ENCODE measurements around the gene XXYLT1.
"Not testable (repeated sequence)": the region's sequence is repeated elsewhere in the genome, so short reads cannot be mapped to it uniquely, and the experiment has no call there.

Gene XXYLT1

DNA sequence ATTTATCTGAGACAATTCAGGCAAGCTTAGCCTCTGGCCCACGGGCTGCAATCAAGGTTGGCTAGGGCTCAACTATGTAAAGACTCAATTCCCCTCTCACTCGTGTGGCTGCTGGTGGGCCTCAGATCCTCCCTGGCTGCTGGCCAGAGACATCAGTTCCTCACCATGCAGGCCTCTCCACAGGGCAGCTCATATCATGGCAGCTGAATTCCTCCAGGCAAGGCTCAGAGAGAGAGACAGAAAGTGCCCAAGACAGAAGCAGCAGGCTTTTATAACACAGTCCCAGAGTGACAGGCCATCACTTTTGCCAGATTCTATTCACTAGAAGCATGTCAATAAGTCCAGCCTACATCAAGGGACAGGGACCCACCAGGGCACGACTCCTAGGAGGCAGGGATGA lies 63.2 kb downstream of the XXYLT1 start:
- DNase-seq (ENCODE audit: low spot score): no peak

DNA sequence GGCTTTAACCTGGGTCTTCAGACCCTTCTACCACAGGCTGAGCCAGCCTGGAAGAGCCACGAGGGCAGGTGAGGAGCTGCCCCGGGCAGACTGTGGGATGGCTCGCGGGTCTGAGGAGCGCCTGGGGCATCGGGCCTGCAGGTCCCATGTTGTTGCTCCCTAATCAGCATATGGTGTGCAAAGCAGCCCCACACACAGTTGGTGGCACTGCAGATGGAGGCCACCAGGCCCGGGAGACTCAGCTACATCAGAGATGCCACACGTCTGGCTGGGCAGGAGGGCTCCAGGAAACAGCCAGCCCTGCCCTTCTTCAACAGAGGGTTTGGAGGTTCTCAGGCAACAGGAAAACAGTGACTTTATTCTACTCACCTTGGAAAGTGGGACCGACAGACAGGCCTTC lies 63.9 kb downstream of the XXYLT1 start:
- no peak for DNase-seq (ENCODE audit: low spot score)

DNA sequence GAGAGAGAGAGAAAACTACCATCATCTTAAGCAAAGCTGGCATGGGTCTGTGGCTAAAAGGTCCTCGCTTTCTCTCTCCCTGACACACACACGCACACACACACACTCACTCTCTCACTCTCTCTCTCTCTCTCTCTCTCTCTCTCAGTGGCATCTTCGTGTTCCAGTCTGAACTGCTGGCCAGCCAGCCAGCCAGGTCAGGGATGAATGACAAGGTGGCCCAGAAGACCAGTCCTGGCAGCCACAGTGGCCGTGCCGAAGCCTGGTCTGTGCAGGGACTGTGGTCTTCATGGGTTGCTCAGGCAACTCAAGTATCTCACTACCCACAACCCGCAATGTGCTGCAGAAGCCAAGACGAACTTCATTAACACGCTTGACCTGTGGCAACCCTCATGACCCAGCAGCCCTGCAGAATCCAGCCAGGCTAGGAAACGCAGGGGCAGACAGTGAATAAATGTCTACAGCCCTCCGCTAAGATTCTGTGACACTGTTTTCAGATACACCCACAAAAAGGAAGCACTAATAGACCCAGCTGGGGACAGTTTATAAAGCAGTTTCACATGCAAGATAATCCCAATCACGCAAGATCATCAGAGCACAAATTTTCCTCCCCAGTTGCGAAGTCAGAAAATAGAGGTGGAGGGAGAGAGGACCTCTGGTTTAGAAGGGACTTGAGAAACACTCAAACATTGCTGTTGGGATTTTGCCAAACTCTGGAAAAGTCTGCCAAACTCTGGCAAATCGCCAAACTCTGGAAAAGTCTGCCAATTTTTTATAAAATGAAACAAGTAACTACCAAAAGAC lies 66.4 kb downstream of the XXYLT1 start:
- DNase-seq (ENCODE audit: low spot score): no peak

DNA sequence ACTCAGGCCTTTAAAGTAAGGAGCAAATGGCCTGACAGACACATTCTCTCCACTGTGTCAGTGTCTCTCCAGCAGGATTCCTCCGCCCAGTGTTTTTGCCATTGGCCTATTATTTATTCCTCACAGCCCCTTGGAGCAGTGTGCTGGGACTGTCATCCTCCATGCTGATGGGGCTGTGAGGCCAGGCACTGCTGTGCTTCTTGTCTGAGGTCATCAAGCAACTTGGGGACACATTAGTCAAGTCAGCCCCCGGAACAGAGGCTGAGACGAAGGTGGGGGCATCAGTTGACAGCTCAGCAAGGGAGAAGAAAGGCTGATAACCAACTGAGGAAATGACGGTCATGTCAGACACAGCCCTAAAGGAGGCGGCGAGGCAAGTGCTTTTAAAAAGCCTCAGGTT lies 67.4 kb downstream of the XXYLT1 start:
- DNase-seq (ENCODE audit: low spot score): no peak

DNA sequence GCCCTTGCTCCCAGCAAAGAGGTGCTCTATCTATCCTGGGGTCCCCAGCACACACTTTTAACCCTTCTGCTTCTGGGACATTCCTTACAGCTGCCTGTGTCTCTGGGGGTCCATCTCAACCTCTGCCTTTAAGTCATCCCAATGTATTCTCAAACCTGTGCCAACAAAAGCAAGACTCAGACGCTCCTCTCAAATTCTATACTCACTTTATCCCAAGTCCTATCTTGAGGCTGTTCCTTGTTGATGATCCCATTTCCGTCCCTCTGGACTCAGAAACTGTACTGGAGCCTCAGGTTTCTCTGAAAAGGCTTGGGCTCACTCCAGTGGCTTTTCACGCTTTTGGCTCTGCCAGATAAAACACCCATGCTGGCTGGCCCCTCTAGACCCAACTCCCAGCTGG lies 69.7 kb downstream of the XXYLT1 start:
- DNase-seq (ENCODE audit: low spot score): no peak

DNA sequence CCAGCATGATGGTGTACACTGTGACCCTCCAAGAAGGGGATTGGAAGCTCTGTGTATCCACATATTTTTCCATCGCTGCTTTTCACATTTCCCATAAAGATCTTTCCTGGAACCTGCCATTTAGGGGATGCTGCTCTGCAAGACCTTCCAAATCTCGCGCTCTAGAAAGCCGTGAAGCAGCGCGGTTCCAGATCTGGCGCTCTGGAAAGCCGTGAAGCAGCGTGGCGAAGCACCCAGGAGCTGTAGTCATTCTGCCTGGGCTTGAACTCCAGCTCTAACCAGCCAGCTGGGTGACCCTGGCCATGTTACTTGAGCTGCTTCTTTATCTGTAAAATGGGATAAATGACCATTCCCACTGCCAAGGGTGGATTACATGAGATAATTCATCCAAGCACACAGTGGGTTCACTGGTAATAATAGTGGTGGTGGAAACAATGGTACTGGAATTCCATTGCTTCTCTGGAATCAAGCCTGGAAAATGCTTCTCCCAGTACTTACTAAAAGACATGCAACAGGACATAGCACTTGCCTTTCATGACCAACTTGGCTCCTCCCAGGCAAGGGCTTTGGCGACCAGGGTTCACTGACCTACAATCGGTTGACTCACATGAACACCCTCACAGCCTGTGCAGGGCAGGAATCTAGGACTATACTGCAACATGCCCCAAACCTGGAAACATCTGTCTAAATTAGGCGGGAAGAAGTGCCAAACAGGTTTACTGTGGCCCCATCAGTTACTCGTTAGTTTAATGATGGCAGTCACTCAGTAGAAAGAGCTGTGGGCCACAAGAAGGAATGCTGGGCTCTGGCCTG lies 70.7 kb downstream of the XXYLT1 start:
- no peak for DNase-seq (ENCODE audit: low spot score)

DNA sequence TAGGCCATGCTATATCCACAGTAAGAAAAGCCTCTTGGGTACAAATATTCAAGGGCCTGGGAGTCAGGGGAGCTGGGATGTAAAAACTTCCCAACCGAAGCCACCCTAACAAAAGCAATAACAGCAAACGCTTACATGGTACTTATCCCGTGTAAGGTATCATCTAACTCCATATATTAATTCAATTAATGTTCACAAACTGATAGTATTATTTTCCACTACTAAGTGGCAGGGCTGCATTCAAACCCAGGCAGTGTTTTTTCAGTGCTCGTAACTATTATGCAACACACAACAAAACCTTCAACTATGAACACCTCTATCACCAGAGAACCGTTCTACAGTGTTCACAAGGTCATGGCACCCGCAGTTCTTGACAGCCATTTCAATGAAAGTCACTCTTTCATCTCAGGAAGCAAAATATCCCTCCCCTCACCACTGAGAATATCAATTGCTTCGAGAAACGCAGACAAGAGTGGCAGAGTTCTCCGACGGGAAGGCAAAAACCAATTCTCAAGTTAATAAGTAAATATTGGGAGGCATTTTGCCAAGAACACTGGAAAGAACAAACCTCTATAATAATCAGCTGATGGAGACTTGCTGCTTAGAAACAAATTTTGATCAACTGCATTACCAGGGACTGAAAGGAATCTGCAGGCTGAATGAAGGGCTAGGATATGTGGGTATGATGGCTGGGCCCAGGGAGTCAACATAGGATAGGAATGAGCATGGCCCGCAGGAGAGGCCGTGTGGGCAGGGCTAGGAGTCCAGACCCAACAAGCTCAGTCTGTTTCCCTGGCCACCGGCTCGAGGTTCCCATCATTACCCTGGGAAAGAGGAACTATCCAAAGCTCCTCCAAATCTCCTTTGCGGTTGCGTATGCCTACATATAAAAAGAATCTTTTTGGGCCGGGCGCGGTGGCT lies 72.3 kb downstream of the XXYLT1 start:
- DNase-seq (ENCODE audit: low spot score): no peak

DNA sequence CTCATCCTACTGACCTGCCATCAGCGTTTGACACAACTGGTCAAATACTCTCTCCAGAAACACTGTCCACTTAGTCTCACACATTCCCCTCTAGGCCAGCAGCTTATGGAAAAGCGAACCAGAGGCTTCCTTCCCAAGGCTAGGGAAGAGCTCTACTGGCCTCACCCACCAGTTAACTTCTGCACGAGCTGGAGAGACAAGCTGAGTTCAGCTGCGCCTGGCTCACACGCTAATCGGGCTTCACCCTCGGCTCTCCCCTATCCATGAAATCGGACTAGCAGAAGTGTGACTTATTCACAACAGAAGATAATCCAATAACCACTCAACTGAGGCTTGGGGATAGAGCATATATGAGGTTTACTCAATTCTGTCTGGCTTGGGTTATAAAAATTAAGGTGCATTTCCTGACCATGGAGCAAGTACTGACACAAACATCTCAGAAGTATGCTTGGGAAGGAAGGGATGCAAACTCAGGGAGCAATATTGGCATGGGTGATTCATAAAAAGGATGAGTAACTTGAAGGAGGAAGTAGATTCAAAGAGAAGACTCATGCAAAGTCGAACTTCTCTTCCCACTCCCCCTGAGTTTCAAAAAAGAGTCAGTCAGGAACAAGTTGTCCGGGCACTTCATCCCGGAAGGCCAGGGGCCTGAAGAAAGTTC lies 73.1 kb downstream of the XXYLT1 start:
- DNase-seq (ENCODE audit: low spot score): no peak

DNA sequence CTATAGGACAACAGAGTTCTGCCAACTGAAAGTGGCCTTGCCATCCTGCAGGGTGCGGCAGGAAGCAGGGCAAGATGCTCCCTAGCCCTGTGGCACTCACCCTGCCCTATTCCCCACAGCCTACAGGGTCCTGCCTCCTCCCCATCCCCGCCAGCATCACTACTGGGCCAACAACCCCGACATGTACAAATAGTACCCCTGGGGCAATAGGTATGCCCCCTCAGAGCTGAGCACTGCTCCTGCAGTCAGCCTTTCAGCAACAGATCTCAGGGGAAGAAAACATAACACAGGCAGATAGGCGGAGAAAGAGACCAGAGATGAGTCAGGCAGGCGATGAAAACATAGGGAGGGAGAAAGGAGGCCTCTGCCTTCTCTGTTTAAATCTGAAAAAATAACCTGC lies 74.7 kb downstream of the XXYLT1 start:
- DNase-seq (ENCODE audit: low spot score): no peak

DNA sequence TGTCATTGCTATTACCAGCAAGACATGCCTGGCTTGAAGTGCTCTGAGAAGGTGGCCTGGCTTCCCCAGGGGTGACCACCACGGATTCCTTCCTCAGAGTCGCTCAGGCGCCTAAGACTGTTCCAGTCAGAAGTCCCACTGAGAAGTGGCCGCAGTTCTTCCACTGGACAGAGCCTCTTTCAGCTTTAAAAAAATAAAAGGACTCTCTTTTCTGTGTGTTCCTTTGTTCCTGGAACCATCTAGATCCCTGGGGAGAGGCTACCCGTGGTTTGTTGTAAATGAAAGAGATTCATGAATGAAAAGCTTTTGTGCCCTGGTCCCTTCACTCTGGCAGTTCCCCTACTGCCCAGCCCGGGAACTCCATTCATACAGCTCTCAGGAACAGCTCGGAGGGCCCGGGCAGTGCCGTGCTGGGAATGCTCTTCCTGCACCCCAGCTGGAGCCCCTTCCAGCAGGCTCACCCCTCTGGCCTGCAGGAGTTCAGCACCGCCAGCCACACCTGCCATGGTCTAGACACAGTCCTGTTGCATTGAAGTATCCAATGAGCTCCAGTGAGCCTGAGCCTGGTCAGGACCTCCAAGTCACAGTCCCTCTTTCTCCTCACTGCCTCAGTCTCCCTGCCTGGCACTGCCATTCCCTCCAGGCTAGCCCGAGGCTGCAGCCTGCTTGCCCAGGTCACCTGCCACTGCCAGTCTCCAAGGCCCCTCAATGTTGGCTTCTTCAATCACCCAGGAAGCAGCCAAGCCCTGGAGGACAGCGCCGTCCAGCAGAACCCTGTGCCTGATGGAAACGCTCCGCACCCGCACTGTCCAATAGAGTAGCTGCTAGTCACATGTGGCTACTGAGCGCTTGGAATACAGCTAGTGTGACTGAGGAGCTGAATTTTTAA lies 75.4 kb downstream of the XXYLT1 start:
- DNase-seq (ENCODE audit: low spot score): no peak

DNA sequence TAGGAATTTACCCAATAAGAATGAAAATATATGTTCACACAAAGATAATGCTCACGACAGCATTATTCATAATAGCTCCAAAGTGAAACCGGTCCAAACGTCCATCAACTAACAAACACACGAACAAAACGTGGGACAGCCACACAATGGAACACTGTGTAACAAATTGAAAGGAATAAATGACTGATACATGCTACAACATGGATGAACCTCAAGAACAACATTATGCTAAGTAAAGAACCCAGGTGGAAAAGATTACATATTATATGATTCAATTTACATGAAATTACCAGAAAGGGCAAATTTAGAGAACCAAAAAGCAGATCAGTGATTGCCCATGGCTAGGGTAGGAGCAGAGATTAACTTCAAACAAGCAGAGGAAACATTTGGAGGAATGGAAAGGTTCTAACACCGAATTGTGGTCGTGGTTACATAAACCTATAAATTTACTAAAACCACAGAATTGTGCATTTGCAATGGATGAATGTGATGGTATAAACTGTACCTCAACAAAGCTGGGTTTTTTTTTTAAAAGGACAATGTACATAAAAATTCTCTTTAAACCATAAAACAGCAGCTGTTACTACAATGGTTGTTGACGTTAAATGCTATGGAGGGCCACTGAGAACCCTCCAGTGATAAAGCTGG lies 76.3 kb downstream of the XXYLT1 start:
- no peak for DNase-seq (ENCODE audit: low spot score)

DNA sequence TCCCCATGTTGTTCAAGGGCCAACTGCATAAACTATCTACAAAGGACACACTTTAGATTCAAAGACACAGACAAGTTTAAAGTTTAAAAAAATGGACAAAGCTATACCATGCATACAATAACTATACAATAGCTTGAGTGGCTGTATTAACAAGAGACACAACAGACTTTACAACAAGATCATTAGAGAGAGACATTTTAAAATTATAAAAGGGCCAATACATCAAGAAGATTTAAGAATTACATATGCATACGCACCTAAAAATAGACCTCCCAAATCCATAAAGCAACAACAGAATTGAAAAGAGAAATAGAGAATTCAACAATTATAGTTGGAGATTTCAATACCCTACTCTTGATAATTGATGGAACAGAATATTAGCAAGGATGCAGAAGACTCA lies 79.4 kb downstream of the XXYLT1 start:
- no peak for DNase-seq (ENCODE audit: low spot score)

DNA sequence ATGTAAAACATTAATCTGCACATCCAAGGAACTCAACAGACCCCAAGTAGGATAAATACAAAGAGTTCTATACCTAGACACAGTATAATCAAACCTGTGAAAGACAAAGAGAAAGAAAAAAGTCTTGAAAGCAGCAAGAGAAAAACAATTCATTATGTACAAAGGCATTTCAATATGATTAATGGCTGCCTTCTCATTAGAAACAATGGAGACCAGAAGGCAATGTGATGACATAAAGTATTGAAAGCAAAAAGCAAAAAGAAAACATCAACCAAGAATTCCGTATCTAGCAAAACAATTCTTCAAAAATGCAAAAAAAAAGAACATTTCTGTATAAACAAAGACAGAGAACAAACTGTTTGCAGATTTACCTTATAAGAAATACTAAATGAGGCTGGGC lies 81.1 kb downstream of the XXYLT1 start:
- DNase-seq (ENCODE audit: low spot score): no peak

DNA sequence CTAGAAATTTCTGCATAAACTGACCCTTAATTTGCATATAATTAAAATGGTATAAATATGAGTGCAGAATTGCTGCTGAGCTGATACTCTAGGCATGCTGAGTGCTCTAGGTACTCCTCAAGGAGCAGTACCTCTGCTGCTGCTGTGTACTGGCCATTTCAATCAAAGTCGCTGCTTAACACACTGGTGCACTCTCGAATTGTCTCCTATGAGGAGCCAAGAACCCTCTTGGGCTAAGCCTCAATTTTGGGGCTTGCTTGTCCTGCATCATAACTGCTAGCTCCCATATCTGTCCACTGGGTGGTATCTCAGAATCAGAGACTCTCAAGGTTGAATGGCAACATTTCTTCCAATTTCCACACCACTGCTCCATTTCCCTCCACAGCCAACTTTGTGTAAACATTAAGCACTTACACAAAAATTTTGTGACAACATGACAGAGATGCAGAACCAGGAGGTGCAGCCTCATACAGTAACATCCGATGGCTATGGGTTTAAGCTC lies 82.5 kb downstream of the XXYLT1 start:
- no peak for DNase-seq (ENCODE audit: low spot score)

DNA sequence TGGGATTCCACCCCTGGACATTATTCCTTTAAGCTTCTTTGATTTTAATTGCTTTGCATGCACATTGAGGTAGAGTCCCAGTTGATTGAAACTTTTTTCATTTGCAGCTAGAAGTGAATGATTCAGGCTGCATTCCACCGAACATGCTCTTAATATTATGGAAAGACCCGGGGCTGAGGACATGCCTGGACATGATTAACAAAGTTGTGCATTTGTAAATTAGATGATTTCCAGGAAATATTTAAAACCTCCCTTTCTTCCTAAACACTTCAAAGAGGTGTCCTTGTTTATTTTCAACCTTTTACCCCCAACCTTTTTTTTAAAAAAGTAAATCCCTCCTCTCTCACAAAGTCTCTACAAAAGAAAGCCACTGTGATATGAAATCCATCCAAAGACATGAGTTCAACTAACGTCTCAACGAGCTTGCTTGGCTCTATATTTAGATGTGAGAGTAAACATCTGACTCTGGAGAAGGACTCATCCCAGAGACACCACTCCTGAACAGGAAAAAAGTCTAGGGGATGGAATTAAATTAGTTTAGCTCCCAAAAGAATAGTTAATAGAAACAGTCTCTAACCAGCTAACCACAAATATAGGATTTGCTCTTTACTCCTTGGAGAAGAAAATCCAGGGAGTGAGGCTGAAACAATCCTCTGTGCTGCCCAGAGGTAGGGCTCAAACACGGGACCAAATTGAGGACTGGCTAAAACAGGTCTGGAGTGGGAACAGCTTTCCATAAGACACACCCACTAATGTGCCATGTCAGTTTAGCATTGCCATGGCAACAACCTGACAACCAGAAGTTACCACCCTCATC lies 83.1 kb downstream of the XXYLT1 start:
- no peak for DNase-seq (ENCODE audit: low spot score)

DNA sequence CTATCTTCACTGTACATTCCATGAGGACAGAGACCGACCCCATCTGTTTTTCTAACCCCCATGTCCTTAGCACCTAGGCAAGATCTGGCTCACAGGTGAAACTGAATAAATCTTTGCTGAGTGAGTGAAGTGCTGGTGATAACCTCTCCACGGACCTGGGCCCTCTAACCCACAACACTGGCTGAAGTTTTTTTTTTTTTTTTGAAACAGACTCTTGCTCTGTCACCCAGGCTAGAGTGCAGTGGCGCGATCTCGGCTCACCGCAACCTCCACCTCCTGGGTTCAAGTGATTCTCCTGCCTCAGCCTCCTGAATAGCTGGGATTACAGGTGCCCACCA lies 84.3 kb downstream of the XXYLT1 start:
- not testable (repeated sequence) for DNase-seq (ENCODE audit: low spot score)

DNA sequence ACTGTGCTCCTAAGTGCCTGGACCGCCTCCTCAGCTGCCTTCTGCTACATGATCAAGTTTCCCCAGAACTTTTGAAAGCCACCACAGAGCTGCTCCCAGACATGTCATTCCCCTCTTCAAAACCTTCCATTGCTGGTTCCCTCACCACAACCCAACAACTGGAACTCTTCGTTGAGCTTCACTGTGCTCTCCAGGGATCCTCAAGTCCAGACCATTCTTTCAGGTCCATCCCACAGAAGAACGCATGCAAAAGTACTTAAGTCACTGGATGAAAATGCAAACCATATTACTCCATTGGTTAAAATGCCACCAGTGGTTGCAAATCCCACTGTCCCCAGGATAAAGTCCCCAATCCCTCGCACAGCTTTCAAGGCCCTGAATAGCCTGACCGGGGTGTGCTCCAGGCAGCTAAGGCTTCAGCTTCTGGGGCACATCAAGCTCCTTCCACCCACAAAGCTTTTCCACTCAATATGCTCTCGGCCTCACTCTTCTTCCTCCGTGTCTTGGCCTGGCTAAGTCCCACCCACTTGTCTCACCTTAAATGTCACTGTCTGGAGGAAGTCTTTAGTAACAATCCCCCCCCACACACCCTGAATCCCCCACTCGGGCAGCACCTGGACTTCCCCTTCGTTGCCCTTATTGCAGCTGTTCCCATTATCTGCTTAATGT lies 84.8 kb downstream of the XXYLT1 start:
- no peak for DNase-seq (ENCODE audit: low spot score)

DNA sequence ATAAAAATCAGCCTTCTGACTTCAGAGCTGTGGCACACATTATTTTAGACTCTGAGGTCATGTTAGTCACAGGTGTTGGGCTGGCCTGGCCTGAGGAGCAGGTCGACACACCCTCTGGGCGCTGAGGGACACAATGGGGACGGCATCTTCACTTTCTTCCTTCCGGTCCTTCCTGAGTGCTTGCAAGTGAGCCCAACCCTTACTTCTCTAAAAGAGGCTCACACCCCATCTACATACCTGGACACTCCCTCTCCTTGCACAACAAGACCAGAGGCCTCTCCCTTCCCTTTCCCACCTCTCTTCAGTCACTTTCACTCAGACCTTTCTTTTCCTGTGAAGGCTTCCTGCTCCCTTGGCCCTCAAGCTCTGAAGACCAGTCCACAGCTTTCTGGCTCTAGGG lies 85.4 kb downstream of the XXYLT1 start:
- no peak for DNase-seq (ENCODE audit: low spot score)
